KOPT-K1 (cell line): ENCODE measurements around the gene TNF.

Source experiments
- H3K27ac ChIP-seq: fragments of 200-600 bp; sonication (generic); 2 replicates; pipeline ENCODE4 v1.5.1; 2016; ENCODE audit warnings: antibody characterized with exemption, mild to moderate bottlenecking, low read depth, low read length; ENCODE audit not compliant: poor library complexity, severe bottlenecking
- H3K36me3 ChIP-seq: fragments of 200-600 bp; sonication (generic); 2 replicates; pipeline ENCODE4 v1.5.1; 2017; ENCODE audit warnings: antibody characterized with exemption, mild to moderate bottlenecking, low read length, moderate library complexity; ENCODE audit not compliant: insufficient read depth
- H3K9me3 ChIP-seq: fragments of 200-600 bp; sonication (generic); 2 replicates; pipeline ENCODE4 v1.5.1; 2017; ENCODE audit warnings: antibody characterized with exemption, low read length, mild to moderate bottlenecking; ENCODE audit not compliant: insufficient read depth, poor library complexity, severe bottlenecking

TNF gene

DNA sequence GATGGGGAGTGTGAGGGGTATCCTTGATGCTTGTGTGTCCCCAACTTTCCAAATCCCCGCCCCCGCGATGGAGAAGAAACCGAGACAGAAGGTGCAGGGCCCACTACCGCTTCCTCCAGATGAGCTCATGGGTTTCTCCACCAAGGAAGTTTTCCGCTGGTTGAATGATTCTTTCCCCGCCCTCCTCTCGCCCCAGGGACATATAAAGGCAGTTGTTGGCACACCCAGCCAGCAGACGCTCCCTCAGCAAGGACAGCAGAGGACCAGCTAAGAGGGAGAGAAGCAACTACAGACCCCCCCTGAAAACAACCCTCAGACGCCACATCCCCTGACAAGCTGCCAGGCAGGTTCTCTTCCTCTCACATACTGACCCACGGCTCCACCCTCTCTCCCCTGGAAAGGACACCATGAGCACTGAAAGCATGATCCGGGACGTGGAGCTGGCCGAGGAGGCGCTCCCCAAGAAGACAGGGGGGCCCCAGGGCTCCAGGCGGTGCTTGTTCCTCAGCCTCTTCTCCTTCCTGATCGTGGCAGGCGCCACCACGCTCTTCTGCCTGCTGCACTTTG, at the start of gene TNF:
TSS of gene TNF (plus strand) at position 231 of the 567 bp plus-strand sequence. CDS start at position 408, 177 bp downstream.
- H3K9me3 ChIP-seq: no peaks in the 10 kb centered on the region
- H3K27ac ChIP-seq: peak within 1 kb of the TSS; percentile 86
- peaks cover 26% of the 10 kb centered on the region; the same call in 1 of the 2 replicates for H3K36me3 ChIP-seq

GRCh38 chr6:31525932-31526591, 49.3 kb upstream of the TNF start:
- Histone ChIP-seq H3K9me3 (no peaks in the 10 kb centered on the region), H3K36me3 (peaks cover 28% of the 10 kb centered on the region), H3K27ac (no peak overlapping the region)

DNA sequence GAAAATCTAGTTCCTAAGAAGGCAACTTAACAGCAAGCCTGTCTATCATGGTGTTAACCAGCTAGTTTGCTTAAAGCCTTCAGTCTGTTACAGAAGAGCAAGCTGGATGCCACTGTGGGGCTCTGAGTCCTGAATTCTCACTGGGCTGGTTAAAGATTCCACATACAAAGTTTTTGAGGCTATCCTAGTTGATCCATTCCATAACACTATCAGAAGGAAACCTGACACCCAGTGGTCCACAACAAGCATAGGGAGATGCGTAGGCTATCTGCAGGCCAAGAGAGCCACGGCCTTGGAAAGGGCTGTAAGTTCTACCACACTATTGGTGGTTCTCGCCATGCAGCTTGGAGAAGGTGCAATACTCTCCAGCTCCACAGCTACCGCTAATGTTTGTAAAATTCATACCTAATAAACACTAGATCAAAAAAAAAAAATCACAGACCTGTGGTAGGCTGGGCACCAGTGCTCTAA, 47.0 kb upstream of the TNF start:
- Histone ChIP-seq H3K27ac (no peak overlapping the region), H3K36me3 (peaks cover 51% of the 10 kb centered on the region), H3K9me3 (no peaks in the 10 kb centered on the region)

DNA sequence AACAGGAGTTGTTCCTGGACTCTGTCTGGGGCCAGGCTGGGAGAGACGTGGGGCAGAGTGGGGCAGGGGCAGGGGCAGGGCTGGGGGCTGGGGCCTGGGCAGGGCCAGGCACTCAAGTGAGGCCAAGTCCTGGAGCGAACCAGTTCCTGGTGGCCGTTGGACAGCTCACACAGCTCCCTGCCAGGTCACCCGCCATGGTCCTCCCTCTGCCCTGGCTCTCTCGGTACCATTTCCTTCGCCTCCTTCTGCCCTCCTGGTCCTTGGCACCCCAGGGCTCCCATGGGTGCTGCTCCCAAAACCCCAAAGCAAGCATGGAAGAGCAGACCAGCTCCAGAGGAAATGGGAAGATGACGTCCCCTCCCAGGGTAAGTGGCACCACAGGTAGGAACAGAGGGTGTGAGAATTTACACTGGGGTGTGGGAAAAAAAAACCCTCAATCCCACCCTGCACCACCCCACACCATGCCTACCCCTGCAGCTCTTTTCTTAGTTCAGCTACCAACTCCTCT, 46.5 kb upstream of the TNF start, which contains the start of gene MCCD1:
TSS of gene MCCD1 (plus strand) at position 142 of the 508 bp plus-strand sequence. CDS start at position 195, 53 bp downstream.
- no peak within 1 kb of the TSS for H3K27ac ChIP-seq
- H3K9me3 ChIP-seq: no peaks in the 10 kb centered on the region

GRCh38 chr6:31529329-31530150, 45.8 kb upstream of the TNF start:
- Histone ChIP-seq H3K36me3 (peaks cover 63% of the 10 kb centered on the region), H3K27ac (no peak overlapping the region)

More for the DNA sequence above, 46.5 kb upstream of the TNF start, which contains the start of gene MCCD1:
- peaks cover 57% of the 10 kb centered on the region for H3K36me3 ChIP-seq

DNA sequence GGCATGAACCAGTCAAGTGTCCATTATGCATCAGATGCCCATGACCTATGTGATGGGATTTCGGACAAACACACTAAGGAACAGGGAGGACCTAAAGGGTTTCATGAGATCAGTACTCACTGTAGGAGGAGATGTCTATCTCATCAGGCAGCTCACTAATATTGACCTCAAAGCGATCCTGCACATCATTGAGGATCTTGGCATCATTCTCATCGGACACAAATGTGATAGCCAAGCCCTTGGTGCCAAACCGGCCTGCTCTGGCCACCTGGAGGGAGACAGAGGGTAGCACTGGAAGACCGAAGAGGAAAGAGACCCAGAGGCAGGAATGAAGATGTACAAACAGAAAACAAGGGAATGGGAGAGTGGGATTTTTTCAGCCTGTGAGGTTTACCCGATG, 44.7 kb upstream of the TNF start:
- Histone ChIP-seq H3K27ac (no peak overlapping the region), H3K9me3 (no peaks in the 10 kb centered on the region), H3K36me3 (peaks cover 74% of the 10 kb centered on the region)

More at GRCh38 chr6:31529329-31530150, 45.8 kb upstream of the TNF start:
- no peaks in the 10 kb centered on the region for H3K9me3 ChIP-seq

- H3K27ac ChIP-seq: no peak overlapping the region
- no peaks in the 10 kb centered on the region for H3K9me3 ChIP-seq
- H3K36me3 ChIP-seq: peaks cover 79% of the 10 kb centered on the region
Observed at GRCh38 chr6:31531162-31531561, 44.2 kb upstream of the TNF start.

- Histone ChIP-seq H3K27ac (no peak overlapping the region), H3K9me3 (no peaks in the 10 kb centered on the region), H3K36me3 (peaks cover 88% of the 10 kb centered on the region)
Observed at GRCh38 chr6:31531771-31532643, 43.4 kb upstream of the TNF start.

- no peaks in the 10 kb centered on the region for H3K9me3 ChIP-seq
- H3K36me3 ChIP-seq: peaks cover 96% of the 10 kb centered on the region
- H3K27ac ChIP-seq: no peak overlapping the region
Observed at GRCh38 chr6:31532644-31533454, 42.5 kb upstream of the TNF start.

- H3K36me3 ChIP-seq: peaks cover 100% of the 10 kb centered on the region
- H3K9me3 ChIP-seq: no peaks in the 10 kb centered on the region
- no peak overlapping the region for H3K27ac ChIP-seq
Observed at GRCh38 chr6:31533455-31533841, 41.9 kb upstream of the TNF start.

DNA sequence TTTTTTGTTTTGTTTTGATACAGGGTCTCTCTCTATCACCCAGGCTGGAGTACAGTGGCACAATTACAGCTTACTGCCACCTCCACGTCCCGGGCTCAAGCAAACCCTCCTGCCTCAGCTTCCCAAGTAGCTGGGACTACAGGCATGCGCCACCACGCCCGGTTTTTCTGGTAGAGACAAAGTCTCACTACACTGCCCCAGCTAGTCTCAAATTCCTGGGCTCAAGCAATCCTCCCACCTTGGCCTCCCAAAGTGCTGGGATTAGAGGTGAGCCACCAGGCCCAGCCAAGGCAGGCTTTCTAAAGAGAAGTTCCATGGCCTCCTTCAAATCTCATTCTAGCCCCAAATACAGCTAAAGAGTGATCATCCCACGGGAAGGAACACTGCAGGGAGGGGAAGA, 41.4 kb upstream of the TNF start:
- Histone ChIP-seq H3K9me3 (no peaks in the 10 kb centered on the region), H3K36me3 (peaks cover 100% of the 10 kb centered on the region), H3K27ac (no peak overlapping the region)

GRCh38 chr6:31534521-31535040, 40.8 kb upstream of the TNF start:
- Histone ChIP-seq H3K9me3 (no peaks in the 10 kb centered on the region), H3K36me3 (peaks cover 100% of the 10 kb centered on the region), H3K27ac (no peak overlapping the region)

DNA sequence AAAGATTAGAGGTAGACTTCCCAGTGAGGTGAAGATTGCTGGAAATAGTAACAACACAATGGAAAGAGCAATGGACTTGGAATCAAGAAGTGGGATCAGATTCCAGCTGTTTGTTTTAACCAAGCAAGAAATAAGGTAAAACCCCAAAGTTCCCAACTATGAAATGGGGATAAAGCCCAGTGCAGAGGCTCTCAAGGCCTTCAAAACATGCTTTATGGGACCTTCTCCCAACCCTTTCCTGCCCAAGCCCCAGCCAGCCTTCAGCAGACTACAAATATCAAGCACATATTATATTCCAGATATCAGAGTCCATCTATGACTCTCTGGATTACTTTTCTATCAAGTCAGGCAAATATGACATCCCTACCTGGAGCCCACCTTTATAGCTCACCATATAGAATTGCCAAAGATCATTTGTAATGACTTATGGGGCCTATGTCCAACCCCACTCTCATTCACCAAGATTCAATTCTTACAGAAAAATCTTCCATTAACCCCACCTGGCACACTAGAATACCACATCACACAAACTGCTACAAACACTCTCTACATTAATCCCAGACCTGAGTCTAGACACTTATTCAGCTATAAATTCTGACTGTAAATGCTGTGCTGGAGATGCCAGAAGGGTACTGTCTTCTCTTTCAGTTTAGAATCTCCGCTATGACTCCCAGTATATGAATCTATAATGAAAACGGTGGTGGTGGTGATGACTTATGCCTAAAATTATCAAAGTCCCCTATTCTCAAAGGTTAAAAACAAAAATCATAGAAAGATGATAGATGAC, 39.6 kb upstream of the TNF start:
- no peaks in the 10 kb centered on the region for H3K9me3 ChIP-seq
- peaks cover 100% of the 10 kb centered on the region for H3K36me3 ChIP-seq
- no peak overlapping the region for H3K27ac ChIP-seq
